OCI-LY7 (cell line): ENCODE measurements around the gene MVD. TPM values are rescaled to one million over a fixed set of nuclear protein-coding genes. Genes with fewer than 3 reads are reported as not detected.

Experiments used
- BruUV-seq: library from RNA; stranded (reverse); fragments of 400-500 nt; replicated peaks from 2 replicates; lab custom pipeline; 2021; lab: Mats Ljungman, UMichigan
- CTCF ChIA-PET: fragments of 300-600 bp; sonication (Branson Sonifier 250); formaldehyde crosslinking; loops from one replicate; lab custom pipeline; 2022; ENCODE audit warnings: antibody characterized with exemption; ENCODE audit not compliant: unreplicated experiment; lab: Charles Lee
- POLR2A ChIA-PET: fragments of 300-600 bp; sonication (Branson Sonifier 250); formaldehyde crosslinking; loops from one replicate; lab custom pipeline; 2022; ENCODE audit warnings: antibody characterized with exemption; lab: Charles Lee
- DNase-seq: peaks from one replicate; pipeline ENCODE4 v3.0.0-alpha.2; 2015; ENCODE audit warnings: low spot score
- H2AFZ ChIP-seq: fragments of 200-600 bp; sonication (generic), shearing (Covaris generic); 2 replicates; pipeline ENCODE4 v1.6.1; 2014; ENCODE audit warnings: mild to moderate bottlenecking, antibody characterized with exemption, low read length, moderate library complexity
- H3K27ac ChIP-seq: fragments of 200-600 bp; sonication (generic); 2 replicates; pipeline ENCODE4 v1.5.1; 2014; ENCODE audit warnings: mixed run types, low read depth, mild to moderate bottlenecking, moderate library complexity, low read length, inconsistent platforms; ENCODE audit not compliant: poor library complexity, severe bottlenecking
- H3K36me3 ChIP-seq: fragments of 200-600 bp; sonication (generic); 2 replicates; pipeline ENCODE4 v1.6.1; 2014; ENCODE audit warnings: mild to moderate bottlenecking, antibody characterized with exemption, low read length, moderate library complexity, mixed read lengths; ENCODE audit not compliant: insufficient read depth
- H3K4me1 ChIP-seq: fragments of 200-600 bp; sonication (generic); 2 replicates; pipeline ENCODE4 v1.5.1; 2014; ENCODE audit warnings: mild to moderate bottlenecking, low read length; ENCODE audit not compliant: insufficient read depth, poor library complexity, severe bottlenecking
- H3K4me2 ChIP-seq: fragments of 200-600 bp; sonication (generic); 2 replicates; pipeline ENCODE4 v1.6.1; 2014; ENCODE audit warnings: mild to moderate bottlenecking, low read length
- H3K4me3 ChIP-seq: fragments of 200-600 bp; sonication (generic); 2 replicates; pipeline ENCODE4 v1.5.1; 2014; ENCODE audit warnings: mild to moderate bottlenecking, low read depth, low read length; ENCODE audit not compliant: poor library complexity, severe bottlenecking
- H3K79me2 ChIP-seq: fragments of 200-600 bp; sonication (generic); 2 replicates; pipeline ENCODE4 v1.6.1; 2016; ENCODE audit warnings: low read depth, mild to moderate bottlenecking, low read length, moderate library complexity, mixed read lengths; ENCODE audit not compliant: insufficient read depth
- H3K9me2 ChIP-seq: fragments of 200-600 bp; sonication (generic); 2 replicates; pipeline ENCODE4 v1.6.1; 2016; ENCODE audit warnings: mild to moderate bottlenecking, low read length, mixed read lengths; ENCODE audit not compliant: insufficient read depth
- H3K9me3 ChIP-seq: fragments of 200-600 bp; sonication (generic); 2 replicates; pipeline ENCODE4 v1.6.1; 2014; ENCODE audit warnings: mild to moderate bottlenecking, mixed run types, low read length, mixed read lengths
- H4K20me1 ChIP-seq: fragments of 200-600 bp; sonication (generic); 2 replicates; pipeline ENCODE4 v1.6.1; 2014; ENCODE audit warnings: mild to moderate bottlenecking, antibody characterized with exemption, low read length, moderate library complexity, mixed read lengths; ENCODE audit not compliant: insufficient read depth
- CTCF ChIP-seq: fragments of 200-600 bp; sonication (generic); conservative IDR thresholded peaks from 2 replicates; pipeline ENCODE4 v1.5.1; 2014; ENCODE audit warnings: mild to moderate bottlenecking, antibody characterized with exemption, low read length, moderate library complexity, mixed read lengths
- EZH2phosphoT487 ChIP-seq: fragments of 200-600 bp; sonication (generic); IDR thresholded peaks from 2 replicates; pipeline ENCODE4 v1.6.1; 2018; ENCODE audit warnings: low read depth, borderline replicate concordance, mild to moderate bottlenecking, mixed run types, antibody characterized with exemption, low read length, moderate library complexity, mixed read lengths
- intact Hi-C: fragments of 100-400 bp; cut with micrococcal nuclease; formaldehyde crosslinking; loops from one replicate; pipeline ENCODE4 v1.10.0; 2022; ENCODE audit not compliant: unreplicated experiment
- total RNA-seq, 2 experiments: library from RNA; depleted of rRNA in 1 of 2; stranded (reverse); fragments of >200 nt in 1 of 2; shearing (Covaris generic) in 1 of 2; gene quantifications; 2 replicates each; pipeline ENCODE4 v1.2.3, GENCODE V29; 2014 to 2022

The MVD gene
- total RNA-seq, 2 experiments from 2014 or later = 65.6 to 158 TPM

DNA sequence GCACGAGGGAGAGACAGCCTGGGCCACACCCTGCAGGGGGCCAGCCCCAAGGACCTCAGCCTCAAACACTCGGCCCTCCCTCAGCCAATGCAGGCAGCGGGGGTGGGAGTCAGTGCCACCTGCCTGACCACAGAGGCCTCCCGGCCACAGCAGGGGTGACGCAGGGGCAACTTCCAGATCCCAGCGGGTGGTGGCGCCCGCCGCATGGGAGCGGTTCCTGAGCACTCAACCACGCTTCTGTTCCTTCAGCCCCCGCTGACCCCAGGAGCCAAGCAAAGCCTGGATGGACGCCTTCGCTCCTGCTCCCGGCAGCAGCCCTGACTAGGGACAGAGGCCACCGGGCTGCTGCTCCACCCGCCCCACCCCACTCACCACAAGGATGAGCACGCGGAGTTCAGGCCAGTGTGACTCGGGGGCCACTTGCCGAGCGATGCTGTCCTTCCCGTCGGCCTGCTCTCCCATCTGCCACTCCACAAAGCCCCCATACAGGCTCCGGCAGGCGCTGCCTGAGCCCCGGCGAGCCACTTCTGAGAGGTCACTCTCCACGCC, 7.1 kb downstream of the MVD start:
- TF ChIP-seq CTCF (no peak), EZH2phosphoT487 (no peak)
- BruUV-seq = no TSS peak
- intact Hi-C loops = no loop called here
- Histone ChIP-seq H3K36me3 (peaks cover 38% of the 10 kb centered on the region; the same call in 1 of the 2 replicates), H4K20me1 (no peaks in the 10 kb centered on the region), H3K4me2 (no peak overlapping the region), H3K79me2 (peaks cover 11% of the 10 kb centered on the region; the same call in 1 of the 2 replicates), H3K9me2 (no peaks in the 10 kb centered on the region), H3K27ac (no peak overlapping the region), H3K4me1 (peaks cover 20% of the 10 kb centered on the region), H3K4me3 (no peak overlapping the region), H3K9me3 (no peaks in the 10 kb centered on the region), H2AFZ (no peak overlapping the region)
- ChIA-PET POLR2A (no interaction called here), CTCF (no interaction called here)
- no peak for DNase-seq

GRCh38 chr16:88655053-88655732, 7.7 kb downstream of the MVD start:
- H3K4me2 ChIP-seq = no peak overlapping the region
- no TSS peak for BruUV-seq
- no peak overlapping the region for H3K27ac ChIP-seq
- H2AFZ ChIP-seq = no peak overlapping the region
- peaks cover 11% of the 10 kb centered on the region for H3K79me2 ChIP-seq
- no peak overlapping the region for H3K4me3 ChIP-seq
- no peaks in the 10 kb centered on the region for H3K9me3 ChIP-seq
- ChIA-PET CTCF (no interaction called here), POLR2A (no interaction called here)
- H3K36me3 ChIP-seq = peaks cover 39% of the 10 kb centered on the region; the same call in 1 of the 2 replicates
- TF ChIP-seq EZH2phosphoT487 (no peak), CTCF (no peak)
- no peaks in the 10 kb centered on the region for H3K9me2 ChIP-seq
- H3K4me1 ChIP-seq = peaks cover 19% of the 10 kb centered on the region
- peaks cover under 1% of the 10 kb centered on the region; the same call in 1 of the 2 replicates for H4K20me1 ChIP-seq
- intact Hi-C loops = no loop called here
- no peak for DNase-seq
